Measurements from ENCODE around the gene FGD5.

FGD5 gene

DNA sequence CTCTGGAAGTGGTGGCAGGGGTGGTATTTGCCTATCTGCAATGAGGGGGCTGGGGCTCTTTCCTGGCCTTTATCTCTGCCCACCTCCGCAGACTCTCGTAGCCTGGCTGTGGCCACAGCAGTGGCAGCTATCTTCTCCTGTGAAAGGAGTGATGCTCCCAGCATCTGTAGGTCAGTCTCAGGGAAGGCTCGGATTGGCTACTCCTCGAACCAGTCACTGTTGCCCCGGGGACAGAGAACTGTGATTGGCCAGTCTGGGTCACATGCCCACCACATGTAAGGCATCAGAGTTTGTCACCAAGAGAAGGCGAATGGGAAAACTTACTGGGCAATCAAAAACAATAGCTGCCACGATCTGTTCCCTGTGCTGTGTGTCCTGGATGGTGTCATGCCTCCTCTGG, 30.1 kb upstream of the FGD5 start:
- FAIRE-seq, result no peak

DNA sequence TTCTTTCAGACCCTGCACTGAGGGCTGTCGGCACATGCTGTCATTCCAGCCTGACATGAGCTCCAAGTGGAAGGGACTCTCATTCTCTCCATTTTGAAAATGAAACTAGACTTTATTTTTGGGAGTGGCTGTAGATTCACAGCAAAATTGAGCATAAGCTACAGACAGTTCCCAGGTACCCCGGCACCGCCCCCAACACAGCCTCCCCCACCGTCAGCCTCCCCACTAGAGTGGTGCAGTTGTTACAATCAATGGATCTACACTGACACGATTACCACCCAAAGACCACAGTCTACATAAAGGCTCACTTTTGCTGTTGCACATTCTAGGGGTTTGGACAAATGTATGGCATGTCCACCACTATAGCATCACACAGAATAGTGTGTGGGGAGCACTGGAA, 29.5 kb upstream of the FGD5 start:
- FAIRE-seq, result no peak

DNA sequence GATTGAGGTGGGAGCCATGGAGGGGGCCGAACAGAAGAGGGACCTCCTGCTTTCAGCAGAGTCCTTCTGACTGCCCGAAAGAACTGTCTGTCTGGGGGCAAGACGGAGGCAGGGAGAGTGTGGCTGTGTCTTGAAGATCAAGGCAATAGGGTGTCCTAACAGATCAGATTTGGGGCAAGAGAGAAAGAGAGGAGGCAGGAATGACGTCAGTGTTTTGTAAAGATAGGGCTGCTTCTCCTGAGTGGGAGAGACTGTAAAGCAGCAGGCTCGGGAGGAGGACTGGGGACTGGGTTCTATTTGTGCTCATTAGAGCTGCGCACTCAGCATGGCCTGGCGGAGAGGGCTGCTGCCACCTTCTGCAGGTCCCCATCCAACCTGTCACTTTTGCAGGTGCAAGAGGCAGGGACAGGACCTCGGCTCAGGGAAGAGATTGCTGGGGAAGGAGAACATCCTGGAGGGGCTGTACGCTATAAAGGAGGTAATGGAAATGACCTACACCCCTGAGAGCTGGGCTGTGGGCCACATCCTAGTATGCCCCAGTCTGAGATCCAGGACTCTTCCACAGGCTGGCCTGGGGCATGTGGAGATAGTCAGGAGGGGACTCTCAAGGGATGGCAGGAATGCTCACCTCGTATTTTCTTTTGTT, 29.0 kb upstream of the FGD5 start:
- no peak for FAIRE-seq

DNA sequence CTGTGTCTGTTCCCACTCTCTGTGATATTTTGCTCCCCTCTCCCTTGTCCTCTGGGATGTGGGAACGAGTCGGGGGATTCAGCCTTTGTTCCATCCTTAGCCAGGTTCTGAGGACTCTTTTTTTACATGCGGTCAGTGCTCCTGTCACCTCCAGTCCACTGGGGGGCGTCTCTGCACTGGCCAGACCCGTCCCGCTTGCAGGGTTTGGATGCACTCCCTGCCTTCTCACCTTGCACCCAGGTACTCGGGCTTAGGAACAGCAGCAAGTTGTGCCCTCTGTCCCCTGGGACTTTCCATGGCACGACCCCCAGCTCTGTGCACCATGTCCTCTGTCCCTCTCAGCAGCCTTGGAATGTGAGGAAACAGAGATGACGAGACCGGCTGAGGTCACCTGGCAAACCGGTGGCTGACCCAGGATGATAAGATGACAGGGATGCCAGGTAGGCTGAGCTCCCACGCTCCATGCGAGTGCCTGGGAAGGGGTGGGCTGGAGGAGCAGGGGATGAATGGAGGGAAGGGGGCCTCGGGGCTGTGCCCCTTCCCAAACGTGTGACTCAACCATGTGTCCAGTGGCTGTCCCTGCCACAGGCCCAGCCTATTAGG, 27.3 kb upstream of the FGD5 start:
- FAIRE-seq, result no peak

DNA sequence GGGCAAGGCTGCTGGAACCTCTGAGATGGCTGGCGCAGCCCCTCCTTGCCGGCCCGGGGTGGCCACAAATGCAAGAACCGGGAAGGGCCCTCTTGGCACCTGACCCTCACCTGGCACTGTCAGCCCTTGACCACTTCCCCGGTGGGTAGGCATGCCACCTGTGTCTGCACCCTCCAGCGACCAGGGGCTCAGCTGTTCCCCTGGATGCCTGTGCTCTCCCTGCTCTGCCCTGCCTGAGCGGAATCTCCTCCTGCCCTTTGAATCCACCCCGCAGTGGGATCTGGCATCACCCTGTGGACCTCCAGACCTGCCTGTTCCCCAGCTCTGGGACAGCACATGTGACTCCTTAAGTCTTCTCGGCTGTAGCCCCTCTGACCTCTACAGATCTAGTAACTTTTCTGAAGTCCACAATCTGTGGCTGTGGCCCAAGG, 26.1 kb upstream of the FGD5 start:
- no peak for FAIRE-seq

DNA sequence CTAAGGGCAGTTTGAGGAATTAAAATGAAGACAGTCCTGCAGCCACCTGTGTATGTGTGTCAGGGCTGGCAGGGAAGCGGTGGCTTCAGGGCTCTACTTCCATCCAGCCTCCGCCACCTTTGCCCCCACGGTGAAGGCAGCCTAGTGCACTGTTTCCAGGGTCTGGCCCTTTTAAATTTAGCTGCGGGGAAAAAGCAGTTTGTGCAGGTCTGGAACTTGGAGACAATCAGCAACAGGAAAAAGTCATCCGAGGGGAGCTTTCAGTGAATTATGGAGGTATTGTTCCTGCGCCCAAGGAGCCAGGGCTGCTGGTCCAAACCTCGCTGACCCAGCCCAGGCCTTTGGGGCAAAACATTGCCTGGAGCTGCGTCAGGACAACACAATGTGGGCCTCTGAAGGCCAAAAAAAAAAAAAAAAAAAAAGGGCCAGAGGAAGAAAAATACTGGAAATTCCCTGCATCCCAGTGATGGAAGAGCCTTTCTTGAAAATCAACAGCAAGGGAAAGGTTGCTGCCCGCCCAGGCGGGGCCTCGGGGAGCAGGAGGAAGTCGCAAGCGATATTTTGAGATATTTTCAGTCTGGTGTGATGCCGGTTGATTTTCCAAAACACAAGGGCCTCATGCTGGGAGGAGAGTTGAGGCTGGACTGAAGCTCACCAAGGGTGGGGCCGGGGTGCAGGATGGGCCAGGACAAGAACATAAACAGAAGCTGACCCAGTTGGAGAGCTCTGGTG, 25.5 kb upstream of the FGD5 start:
- FAIRE-seq, result no peak

DNA sequence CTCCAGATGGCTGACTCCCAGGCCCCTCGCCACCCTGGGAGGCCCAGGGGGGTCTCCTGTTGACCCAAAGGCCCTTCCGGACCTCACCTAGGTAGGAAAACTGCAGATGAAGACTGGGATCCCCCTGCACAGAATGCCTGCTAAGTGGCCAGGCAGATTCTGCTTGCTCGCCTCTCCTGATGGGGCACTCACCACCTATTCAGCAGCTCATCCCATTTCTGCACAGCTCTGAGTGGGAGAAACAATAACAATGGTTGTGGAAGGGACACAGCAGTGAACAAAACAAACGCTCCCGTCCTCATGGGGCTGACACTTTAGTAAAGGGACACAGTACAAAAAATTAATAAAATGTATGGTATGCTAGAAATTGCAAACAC, 24.9 kb upstream of the FGD5 start:
- no peak for FAIRE-seq

DNA sequence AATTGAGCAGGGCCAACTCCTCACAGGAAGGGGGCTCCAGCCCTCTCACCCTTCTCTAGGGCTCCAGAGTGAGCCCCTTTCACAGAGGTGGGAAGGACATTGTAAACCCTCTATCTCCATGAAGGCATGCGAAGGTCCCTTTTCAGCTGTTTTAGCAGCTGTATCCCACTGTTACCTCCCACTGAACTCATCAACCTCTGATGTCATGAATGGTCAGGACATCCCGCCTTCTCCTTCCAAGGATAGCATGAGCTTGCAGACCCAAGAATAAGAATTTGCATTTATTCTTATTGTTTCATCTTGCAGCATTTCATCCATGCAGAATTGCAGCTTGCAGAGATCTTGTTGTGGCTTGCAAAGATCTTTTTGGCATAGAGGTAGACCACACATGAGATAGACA, 24.3 kb upstream of the FGD5 start:
- FAIRE-seq, result no peak

DNA sequence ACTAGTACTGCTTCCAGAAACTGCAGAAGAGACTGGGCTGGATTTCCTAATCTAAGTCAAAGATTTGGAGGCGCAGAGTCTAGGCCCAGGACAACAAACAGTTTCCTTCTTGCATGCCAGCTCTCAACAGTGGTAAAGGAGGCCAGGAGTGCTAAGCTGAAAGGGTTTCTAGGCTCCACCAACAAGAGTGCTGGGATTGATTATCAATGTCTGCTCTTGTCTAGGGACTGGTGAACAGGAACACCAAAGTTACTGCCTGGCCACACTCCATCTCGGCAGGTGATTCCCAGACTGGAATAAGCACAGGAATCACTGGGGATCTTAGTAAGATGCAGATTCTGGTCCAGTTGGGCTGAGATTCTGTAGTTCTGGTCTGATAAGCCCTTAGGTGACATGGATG, 22.8 kb upstream of the FGD5 start:
- FAIRE-seq, result no peak

DNA sequence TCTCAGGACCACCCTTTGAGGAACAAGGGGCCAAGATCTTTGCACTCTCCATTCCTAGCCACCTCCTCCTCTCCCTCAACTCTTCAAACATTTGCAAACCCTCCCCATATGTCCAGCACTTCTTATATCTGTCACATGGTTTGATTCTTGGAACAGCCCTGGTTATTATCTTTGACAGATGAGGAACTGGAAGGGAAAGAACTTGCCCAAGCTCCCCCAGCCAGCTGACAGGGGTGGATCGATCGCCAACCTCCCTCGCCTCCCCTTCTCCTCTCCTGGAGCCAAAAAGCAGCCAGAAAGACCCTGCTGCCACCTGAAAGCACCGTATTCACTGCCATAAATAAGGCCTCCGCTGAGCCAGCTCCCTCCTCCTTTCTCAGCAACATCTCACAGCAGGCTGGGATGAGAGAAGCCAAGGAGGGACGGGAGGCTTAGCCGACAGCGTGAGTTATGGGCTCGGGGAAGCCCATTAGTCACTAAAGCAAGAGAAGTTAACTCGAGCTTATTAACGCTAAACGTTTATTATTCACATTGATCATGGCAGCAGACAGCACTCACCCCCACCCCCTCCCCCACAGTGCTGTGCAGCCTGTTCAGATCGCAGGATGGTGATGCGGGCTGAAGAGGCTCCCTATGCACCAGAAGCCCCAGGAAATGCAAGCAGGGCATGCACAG, 22.2 kb upstream of the FGD5 start:
- FAIRE-seq, result no peak

DNA sequence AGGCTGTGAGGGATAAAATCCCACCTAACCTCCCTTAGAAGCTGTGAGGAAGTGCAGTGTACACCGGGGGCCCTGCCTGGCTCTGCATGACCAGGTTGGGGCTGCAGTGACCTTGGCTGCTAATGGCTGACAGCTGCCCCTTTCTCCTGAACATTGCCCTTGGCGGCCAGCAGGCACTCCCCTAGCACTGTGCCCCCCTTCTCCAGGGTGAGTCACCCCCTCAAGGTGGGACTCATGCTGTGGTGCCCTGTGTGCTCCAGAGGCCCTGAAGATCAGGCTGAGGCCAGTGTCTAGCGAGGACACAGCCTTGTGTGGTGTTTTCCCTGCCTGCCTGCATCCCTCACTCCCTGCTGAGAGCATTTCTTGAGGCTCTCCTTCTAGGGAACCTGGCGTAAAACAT, 21.0 kb upstream of the FGD5 start:
- FAIRE-seq, result no peak

DNA sequence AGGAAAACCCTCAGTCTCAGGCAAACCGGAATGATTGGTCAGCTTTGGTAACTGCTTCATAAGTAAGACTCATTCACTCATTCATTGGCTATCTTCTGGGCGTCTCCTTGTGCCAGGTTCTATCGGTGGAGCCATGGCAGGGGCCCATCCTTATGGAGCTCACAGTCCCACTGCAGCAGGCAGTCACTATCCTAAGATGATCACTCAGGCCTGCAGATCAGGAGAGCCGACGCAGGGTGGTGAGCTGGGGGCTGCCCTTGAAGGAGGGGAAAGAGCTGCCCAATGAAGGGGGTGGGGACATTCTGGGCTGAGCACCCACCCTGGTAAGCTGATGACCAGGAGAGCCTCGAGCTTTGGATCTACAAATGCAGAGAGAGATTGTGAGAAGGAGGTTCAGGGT, 20.5 kb upstream of the FGD5 start:
- no peak for FAIRE-seq

DNA sequence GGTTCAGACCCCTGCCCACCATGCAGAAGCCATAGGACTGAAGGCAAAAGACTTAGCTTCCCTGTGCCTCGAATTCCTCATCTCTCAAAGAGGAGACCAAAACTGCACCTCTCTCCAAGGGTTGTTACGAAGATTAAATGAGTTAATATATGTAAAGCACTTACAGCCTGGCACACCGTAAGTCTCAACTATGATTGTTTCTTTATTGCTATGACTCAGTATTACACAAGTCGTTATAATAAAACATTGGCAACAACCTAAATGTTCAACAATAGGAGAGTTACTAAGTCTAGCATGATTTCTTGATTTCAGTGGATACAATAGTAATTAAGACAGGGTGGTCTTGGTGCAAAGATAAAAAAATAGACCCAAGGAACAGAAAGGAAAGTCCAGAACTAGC, 19.6 kb upstream of the FGD5 start:
- FAIRE-seq, result no peak

DNA sequence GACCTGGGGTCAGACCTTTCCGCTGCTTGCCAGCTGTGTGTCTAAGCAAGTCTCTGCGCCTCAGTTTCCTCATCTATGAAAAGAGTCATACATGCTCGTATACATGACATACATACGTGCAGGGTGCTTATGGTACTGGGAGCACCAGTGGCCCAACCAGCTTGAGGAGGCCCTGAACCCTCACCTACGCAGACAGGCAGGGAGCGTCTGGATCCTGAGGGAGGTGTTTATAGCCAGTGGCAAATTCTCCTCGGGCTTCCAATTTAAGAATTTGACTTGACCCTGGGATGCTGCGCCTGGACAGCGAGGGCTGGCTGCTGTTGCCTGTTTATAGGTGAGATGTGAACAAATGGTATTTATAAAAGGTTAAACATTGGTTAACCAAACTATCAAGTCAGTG, 17.7 kb upstream of the FGD5 start:
- FAIRE-seq, result no peak

DNA sequence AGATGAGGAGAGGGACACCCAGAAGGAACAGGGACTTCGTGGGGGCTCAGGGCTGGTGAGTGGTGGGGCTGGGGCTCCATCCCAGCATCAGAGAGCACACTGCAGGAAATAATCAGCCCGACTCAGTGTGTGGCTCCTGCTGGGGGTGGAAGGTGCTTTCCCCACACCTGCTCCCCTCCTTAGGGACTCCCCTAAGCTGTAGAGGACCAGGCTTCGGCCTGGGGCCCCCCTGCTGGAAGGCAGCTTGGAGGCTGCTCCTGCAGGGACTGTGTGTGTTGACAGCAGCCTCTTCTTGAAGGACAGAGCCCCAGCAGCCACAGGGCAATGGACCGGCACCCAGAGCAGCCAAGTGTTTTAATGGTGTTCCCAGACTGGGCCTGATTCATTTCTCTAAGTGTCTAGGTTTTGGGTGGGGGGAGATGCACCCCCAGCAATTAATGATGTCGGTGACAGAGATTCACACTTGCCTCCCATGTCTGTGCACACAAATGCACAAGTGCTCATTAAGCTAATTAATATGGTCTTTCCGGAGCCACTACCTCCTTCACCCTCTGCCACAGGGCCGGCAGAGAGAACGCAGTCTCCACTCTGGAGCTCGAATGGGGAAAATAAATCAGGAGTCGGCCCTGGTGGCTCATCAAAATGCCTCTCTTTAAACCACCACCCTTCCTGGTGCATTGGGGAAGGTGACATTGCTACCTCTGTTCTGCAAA, 16.9 kb upstream of the FGD5 start:
- no peak for FAIRE-seq

DNA sequence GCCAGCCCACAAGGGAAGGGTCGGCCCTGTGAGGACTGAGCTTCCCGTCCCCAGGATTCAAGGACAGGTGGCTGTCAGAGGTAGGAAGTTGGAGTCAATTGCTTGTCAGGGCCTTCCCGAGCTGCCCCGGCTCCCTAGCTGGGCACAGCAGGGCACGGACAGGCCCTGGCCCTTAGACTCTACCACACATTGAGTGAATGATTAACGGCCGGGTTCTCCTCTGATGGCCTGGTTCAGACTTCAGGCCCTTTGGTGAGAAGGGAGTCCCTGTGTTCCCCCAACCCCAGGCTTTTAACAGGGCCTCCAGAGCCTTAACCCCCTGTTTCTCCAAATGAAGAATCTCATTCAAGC, 16.4 kb upstream of the FGD5 start:
- no peak for FAIRE-seq

DNA sequence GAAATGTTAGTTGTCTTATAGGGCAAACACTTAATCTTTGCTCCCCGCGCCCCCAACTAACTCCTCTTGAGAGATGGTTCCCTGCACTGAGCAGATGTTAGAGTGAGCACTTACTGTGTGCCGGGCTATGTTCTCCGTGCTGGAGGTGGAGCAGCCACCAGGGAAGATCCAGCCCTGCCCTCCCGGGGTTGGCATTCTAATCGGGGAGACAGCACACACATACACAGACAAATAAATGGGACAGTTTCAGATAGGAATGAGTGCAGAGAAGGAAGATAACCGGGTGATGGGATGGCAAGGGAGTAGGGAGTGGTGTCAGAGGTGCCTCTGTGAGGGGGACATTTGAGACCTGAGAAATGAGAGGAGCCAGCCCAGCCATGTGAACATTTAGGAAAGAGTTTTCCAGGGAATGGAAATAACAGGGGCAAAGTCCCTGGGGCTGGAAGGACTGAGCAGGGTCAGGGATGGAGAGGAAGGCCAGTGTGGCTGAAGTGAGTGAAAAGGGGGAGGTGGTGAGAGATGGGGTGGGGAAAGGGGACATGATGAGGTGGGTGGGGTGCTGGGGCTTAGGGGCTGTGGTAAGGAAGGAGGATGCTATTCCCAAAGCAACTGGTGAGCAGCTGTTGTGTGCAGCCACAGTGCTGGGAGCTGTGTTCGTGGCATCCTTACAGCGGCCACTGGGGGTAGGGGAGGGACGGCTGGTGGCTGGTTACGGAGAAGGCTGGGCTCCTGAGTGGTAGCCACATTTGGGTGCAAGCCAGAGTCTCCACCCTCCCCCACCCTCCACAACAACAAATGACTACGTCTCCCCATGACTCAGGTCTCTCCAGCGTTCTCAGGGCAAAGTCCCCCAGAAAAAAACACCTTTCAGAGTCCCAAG, 15.4 kb upstream of the FGD5 start:
- FAIRE-seq, result no peak

DNA sequence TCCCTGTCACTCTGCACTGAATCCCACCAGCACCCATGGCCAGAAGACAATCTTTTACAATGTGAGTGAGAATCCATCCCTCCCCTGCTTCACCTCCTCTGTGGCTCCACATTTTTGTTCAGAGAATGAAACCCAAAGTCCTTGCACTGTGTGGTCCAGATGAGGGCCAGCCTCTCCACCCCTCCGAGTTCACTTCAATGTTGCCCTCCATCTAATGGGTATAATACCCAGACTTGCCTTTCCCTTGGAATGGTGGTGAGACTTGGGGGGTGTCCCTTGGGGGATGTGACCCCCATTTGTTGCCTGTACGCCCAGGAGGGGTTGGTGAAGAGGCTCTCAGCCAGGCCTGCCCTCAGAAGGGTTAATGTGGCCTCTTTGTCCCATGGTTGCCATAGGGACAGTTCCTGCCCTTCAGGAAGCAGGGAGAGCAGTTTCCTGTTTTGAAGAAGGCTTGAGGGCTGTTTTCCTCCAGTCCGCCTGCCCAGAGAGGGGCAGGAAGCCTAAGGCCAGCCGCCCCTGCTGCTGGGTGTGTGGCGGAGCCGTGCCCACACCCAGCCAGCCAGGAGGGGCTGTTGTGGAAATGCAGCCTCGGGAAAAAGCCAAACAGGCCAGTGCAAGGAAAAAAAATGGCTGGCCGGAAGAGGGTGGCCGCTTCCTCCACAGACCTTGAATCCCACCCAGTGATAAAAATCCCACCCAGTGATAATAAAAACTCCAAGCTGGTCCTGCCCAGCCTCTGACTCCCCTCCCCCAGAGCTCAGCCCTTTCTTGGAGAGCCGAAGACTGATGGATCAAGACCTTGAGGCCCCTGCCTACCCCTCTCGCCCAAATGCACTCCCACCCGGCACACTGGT, 14.6 kb upstream of the FGD5 start:
- no peak for FAIRE-seq

DNA sequence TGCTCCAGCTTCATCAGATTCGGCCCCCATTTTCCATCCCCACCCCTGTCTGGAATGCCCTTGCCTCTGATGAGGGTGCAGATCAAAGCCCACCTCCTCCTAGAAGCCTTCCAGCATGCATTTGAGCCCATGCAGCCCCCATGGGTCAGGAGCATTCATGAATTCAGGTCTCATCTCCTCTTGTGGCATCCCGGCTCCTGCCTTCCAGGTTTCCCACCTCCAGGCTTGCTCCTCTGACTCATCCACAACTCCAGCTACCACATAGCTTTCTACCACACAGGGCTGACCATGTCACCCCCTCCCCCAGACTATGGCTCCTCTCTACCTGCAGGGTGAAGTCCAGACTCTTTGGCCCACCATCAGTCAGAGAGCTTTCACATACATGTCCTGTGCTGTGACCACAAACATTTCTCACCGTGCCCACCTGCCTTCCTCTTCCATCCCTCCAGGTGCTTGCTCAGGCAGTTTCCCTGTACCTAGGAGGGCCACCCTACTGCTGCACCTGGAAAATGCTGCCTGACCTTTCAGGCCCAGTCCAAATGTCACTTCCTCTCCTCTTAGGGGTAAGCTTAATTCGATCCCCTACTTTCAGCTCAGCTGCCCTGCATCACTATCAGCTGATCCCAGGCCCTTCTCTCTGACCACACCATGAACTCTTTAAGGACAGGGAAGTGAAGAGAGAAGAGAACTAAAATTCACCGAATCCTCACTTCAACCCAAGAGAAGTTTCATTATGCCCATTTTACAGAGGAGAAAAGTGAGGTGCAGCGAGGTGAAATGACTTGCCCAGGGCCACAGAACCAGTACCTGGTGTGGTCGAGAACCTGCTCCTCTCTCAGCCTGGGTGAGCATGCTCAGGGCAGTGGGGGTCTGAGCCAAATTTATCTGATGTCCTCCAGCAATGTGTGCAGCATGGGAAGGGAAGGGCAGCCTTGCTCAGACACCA, 13.7 kb upstream of the FGD5 start:
- no peak for FAIRE-seq

DNA sequence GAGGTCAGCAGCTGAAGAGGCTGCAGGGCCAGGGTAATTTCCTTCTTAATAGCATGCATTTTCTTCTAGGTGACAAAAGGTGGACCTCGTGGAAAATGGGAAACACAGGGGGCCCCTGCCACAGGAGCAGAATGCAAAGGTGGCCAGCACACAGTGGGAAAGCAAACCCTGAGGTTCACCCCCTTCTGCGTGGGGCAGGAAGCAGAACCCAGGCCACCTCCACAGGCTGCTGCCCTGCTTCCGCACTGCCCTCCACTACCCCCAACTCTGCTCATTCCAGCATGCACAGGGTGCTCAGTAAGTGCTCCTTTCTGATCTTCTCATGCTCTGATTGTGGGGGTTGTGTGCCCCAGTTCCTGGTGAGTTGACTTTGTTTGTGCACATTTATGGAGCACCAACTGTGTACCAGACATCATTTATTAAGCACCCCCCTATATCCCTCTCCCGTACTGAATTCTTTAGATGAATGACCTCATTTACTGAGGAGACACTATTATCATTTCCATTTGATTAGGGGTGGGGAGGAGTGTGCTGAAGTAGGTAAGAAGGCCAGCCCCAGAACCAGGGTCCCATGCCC, 12.7 kb upstream of the FGD5 start:
- FAIRE-seq, result no peak
